Adrenal gland (tissue), 12 donors: ENCODE results near the gene GPR37L1. TPM values are rescaled to one million over a fixed set of nuclear protein-coding genes. Genes with fewer than 3 reads are reported as not detected.

Source experiments
- DNase-seq, 7 donors: peaks; one replicate each; pipeline ENCODE4 v3.0.0-alpha.2; 2019 to 2020
- H3K27ac ChIP-seq, 5 donors: fragments of 200-600 bp; sonication (generic) in 4 of 5; 1 replicate in 3 of 5; 2 replicates in 2 of 5; pipeline versions ENCODE4 v1.5.1 to v1.8.0; 2016 to 2020; ENCODE audit warnings: mild to moderate bottlenecking in 1 of 5
- H3K27me3 ChIP-seq: fragments of 200-600 bp; 2 replicates; pipeline ENCODE4 v1.8.0; 2021
- H3K36me3 ChIP-seq, 2 donors: fragments of 200-600 bp; replicated peaks in 1 of 2; 1 replicate in 1 of 2; 2 replicates in 1 of 2; pipeline versions ENCODE4 v1.5.1 to v1.8.0; 2018 to 2022
- H3K4me1 ChIP-seq, 2 donors: fragments of 200-600 bp; replicated peaks in 1 of 2; 1 replicate in 1 of 2; 2 replicates in 1 of 2; pipeline versions ENCODE4 v1.5.1 to v1.8.0; 2018 to 2021
- H3K4me3 ChIP-seq, 4 donors: fragments of 200-600 bp; sonication (generic) in 3 of 4; one replicate each; pipeline ENCODE4 v1.5.1; 2016 to 2018
- H3K9me3 ChIP-seq, 3 donors: fragments of 200-600 bp; sonication (generic) in 1 of 3; replicated peaks in 1 of 3; 1 replicate in 2 of 3; 2 replicates in 1 of 3; pipeline versions ENCODE4 v1.5.1 to v1.8.0; 2016 to 2021
- CTCF ChIP-seq, 6 experiments: fragments of 450-650 bp in 4 of 6; fragments of 200-600 bp in 2 of 6; sonication (generic) in 1 of 6; IDR thresholded peaks; 1 replicate in 5 of 6; 2 replicates in 1 of 6; pipeline versions ENCODE4 v1.5.1 to v1.8.0; 2016 to 2021; ENCODE audit warnings: antibody characterized with exemption in 6 of 6, mild to moderate bottlenecking in 2 of 6, moderate library complexity in 1 of 6
- POLR2A ChIP-seq, 2 donors: fragments of 450-650 bp; IDR thresholded peaks; one replicate each; pipeline ENCODE4 v1.6.1; 2017; ENCODE audit warnings: antibody characterized with exemption in 2 of 2, mild to moderate bottlenecking in 2 of 2, moderate library complexity in 1 of 2
- WGBS, 4 donors: extraction: QIAGEN DNeasy Blood & Tissue Kit in 2 of 4; methylation state at CpG; one replicate each; pipeline versions ENCODE4 v1.1.5 to v1.1.7; 2013 to 2017; 5-methylcytosine and 5-hydroxymethylcytosine counted together
- intact Hi-C, 2 donors: fragments of 100-400 bp; cut with DNase I; formaldehyde crosslinking; loops; one replicate each; pipeline versions ENCODE4 v1.14.1 to v1.15.0; 2022 to 2023
- polyA plus RNA-seq, 3 donors: library from polyadenylated mRNA; stranded (reverse); fragments of 200-250 nt in 2 of 3; fragments of 350-450 nt in 1 of 3; fragmentation: Illumina TruSeq in 1 of 3; extraction: RNeasy Lipid Tissue Mini Kit (QIAGEN cat#74804) in 1 of 3; gene quantifications; one replicate each; pipeline ENCODE4 v1.2.3, GENCODE V29; 2013 to 2014
- total RNA-seq, 9 donors: library from RNA; depleted of rRNA in 4 of 9; stranded (reverse); fragments of >200 nt in 4 of 9; fragments of 120-200 nt in 1 of 9; fragmentation: NEBNext Ultra II Directional in 1 of 9; extraction: Animal tissue kit (Norgen Biotek cat#: 25700) in 1 of 9; gene quantifications; one replicate each; pipeline versions ENCODE4 v1.1.0 to v1.2.4, GENCODE V29; 2013 to 2023
- donor health status: healthy with polysubstance abuse.
- donor health status: Bipolar disorder and iron deficiency.
- donor health status: DM: yes; HTN: yes; CAD: no.
- donor health status: DM: no; HTN: no; CAD: no.
- donor health status: DM: no; HTN: no; CAD: no.
- donor health status: DM: yes; HTN: yes; CAD: no.

Gene GPR37L1
- total and polyA plus RNA-seq, 12 donors = under 0.01 to 0.49 (median 0.24) TPM; not detected in 1

- H3K36me3 ChIP-seq = no peaks in the 10 kb centered on the region
- no peak overlapping the region for H3K27ac ChIP-seq
- TF ChIP-seq POLR2A (IDR thresholded peaks at IDR 0.05) (no peak), CTCF (IDR thresholded peaks at IDR 0.05) (no peak)
- H3K9me3 ChIP-seq = no peaks in the 10 kb centered on the region
- no peak overlapping the region for H3K4me3 ChIP-seq
- WGBS, 4 donors = 94 to 99% (median 95%) methylated on average over 6 of the region's 6 CpGs
- DNase-seq = no peak
- H3K4me1 ChIP-seq = no peaks in the 10 kb centered on the region
- no peaks in the 10 kb centered on the region for H3K27me3 ChIP-seq
- intact Hi-C loops = no loop called here
Observed at GRCh38 chr1:202093858-202094257, 28.9 kb upstream of the GPR37L1 start.

- WGBS, 4 donors = 65 to 73% (median 69%) methylated on average over 4 of the region's 4 CpGs
- Histone ChIP-seq H3K27ac (no peak overlapping the region), H3K4me3 (no peak overlapping the region), H3K27me3 (no peaks in the 10 kb centered on the region), H3K9me3 (no peaks in the 10 kb centered on the region), H3K36me3 (no peaks in the 10 kb centered on the region), H3K4me1 (peaks cover 5 to 9% of the 10 kb centered on the region in 2 donors)
- TF ChIP-seq CTCF (IDR thresholded peaks at IDR 0.05) (no peak), POLR2A (IDR thresholded peaks at IDR 0.05) (no peak)
- DNase-seq = no peak
- intact Hi-C loops = no loop called here
Observed at GRCh38 chr1:202101184-202101583, 21.5 kb upstream of the GPR37L1 start.

- no peaks in the 10 kb centered on the region for H3K36me3 ChIP-seq
- intact Hi-C loops = no loop called here
Observed at GRCh38 chr1:202104073-202104472, 18.6 kb upstream of the GPR37L1 start.

GRCh38 chr1:202105571-202106339 lies 17.0 kb upstream of the GPR37L1 start:
- no peak overlapping the region for H3K4me3 ChIP-seq
- peaks cover 30 to 31% of the 10 kb centered on the region in 2 donors for H3K4me1 ChIP-seq
- intact Hi-C loops = no loop called here
- peak overlapping the region; percentile 28 to 95 (median 92) for H3K27ac ChIP-seq
- H3K36me3 ChIP-seq = no peaks in the 10 kb centered on the region
- no peaks in the 10 kb centered on the region for H3K27me3 ChIP-seq
- no peak for TF ChIP-seq POLR2A (IDR thresholded peaks at IDR 0.05)
- no peak for TF ChIP-seq CTCF (IDR thresholded peaks at IDR 0.05)
- DNase-seq = peak in 6 of 7 donors; percentile 34 to 68 (median 45)
- WGBS, 4 donors = 52 to 70% (median 59%) methylated on average over 5 to 10 of the region's 10 CpGs
- no peaks in the 10 kb centered on the region for H3K9me3 ChIP-seq

More at GRCh38 chr1:202104073-202104472, 18.6 kb upstream of the GPR37L1 start:
- H3K4me3 ChIP-seq = no peak overlapping the region
- no peaks in the 10 kb centered on the region for H3K27me3 ChIP-seq
- no peak for DNase-seq
- TF ChIP-seq POLR2A (IDR thresholded peaks at IDR 0.05) (no peak), CTCF (IDR thresholded peaks at IDR 0.05) (no peak)
- WGBS, 4 donors = 86 to 93% (median 88%) methylated on average over 10 of the region's 10 CpGs
- no peak overlapping the region for H3K27ac ChIP-seq
- H3K9me3 ChIP-seq = no peaks in the 10 kb centered on the region
- peaks cover 30 to 31% of the 10 kb centered on the region in 2 donors for H3K4me1 ChIP-seq
